Transverse colon (tissue), 4 donors: ENCODE results near the gene KTN1. TPM values are rescaled to one million over a fixed set of nuclear protein-coding genes. Genes with fewer than 3 reads are reported as not detected.

ENCODE experiments used
- DNase-seq: peaks from one replicate; pipeline ENCODE4 v3.0.0-alpha.2; 2019
- H3K27ac ChIP-seq, 4 donors: fragments of 200-600 bp; sonication (generic); 2 replicates each; pipeline ENCODE4 v1.5.1; 2016 to 2018; ENCODE audit warnings: inconsistent platforms in 4 of 4
- H3K27me3 ChIP-seq: fragments of 200-600 bp; sonication (generic); 2 replicates; pipeline ENCODE4 v1.5.1; 2017; ENCODE audit warnings: inconsistent platforms
- H3K36me3 ChIP-seq, 4 donors: fragments of 200-600 bp; sonication (generic); 2 replicates each; pipeline ENCODE4 v1.5.1; 2017 to 2019; ENCODE audit warnings: inconsistent platforms in 4 of 4
- H3K4me1 ChIP-seq, 4 donors: fragments of 200-600 bp; sonication (generic); 2 replicates each; pipeline ENCODE4 v1.5.1; 2017 to 2020; ENCODE audit warnings: inconsistent platforms in 4 of 4
- H3K4me3 ChIP-seq, 4 donors: fragments of 200-600 bp; sonication (generic); 1 replicate in 1 of 4; 2 replicates in 3 of 4; pipeline versions ENCODE4 v1.5.1 to v1.6.1; 2017 to 2019; ENCODE audit warnings: inconsistent platforms in 4 of 4
- H3K9me3 ChIP-seq, 2 donors: fragments of 200-600 bp; sonication (generic); 2 replicates each; pipeline ENCODE4 v1.5.1; 2017 to 2019; ENCODE audit warnings: inconsistent platforms in 2 of 2
- EP300 ChIP-seq: sonication (generic); formaldehyde crosslinking; IDR thresholded peaks from one replicate; pipeline ENCODE4 v1.6.1; 2017; ENCODE audit warnings: antibody characterized with exemption, low read depth
- POLR2A ChIP-seq: fragments of 450-650 bp; IDR thresholded peaks from one replicate; pipeline ENCODE4 v1.6.1; 2016; ENCODE audit warnings: antibody characterized with exemption, mild to moderate bottlenecking, moderate library complexity
- POLR2AphosphoS5 ChIP-seq, 3 donors: sonication (generic); formaldehyde crosslinking; IDR thresholded peaks; one replicate each; pipeline ENCODE4 v1.6.1; 2016; ENCODE audit warnings: antibody characterized with exemption in 3 of 3
- WGBS, 2 donors: methylation state at CpG; one replicate each; pipeline ENCODE4 v1.1.5; 2018; ENCODE audit warnings: low coverage in 1 of 2; 5-methylcytosine and 5-hydroxymethylcytosine counted together
- in situ Hi-C, 4 donors: fragments of 200-750 bp; cut with MboI; loops; one replicate each; pipeline versions ENCODE4 v1.15.0 to v1.15.1; 2017; ENCODE audit warnings: low sequenced_read_pairs in 3 of 4, low pct_ligation_motif_present in 1 of 4, low pct_unique_long_range_greater_than_20kb in 1 of 4
- intact Hi-C: fragments of 100-400 bp; cut with DNase I; formaldehyde crosslinking; loops from one replicate; pipeline ENCODE4 v1.15.1; 2023; ENCODE audit warnings: low total_unique reads
- total RNA-seq, 4 donors: library from RNA; depleted of rRNA; stranded (reverse); fragments of >200 nt; gene quantifications; one replicate each; pipeline ENCODE4 v1.1.0, GENCODE V29; 2016
- TF ChIP-seq, protein P1 (sequence below), 5 experiments: fragments of 200-600 bp in 3 of 5; fragments of 450-650 bp in 2 of 5; sonication (generic) in 3 of 5; IDR thresholded peaks; 1 replicate in 2 of 5; 2 replicates in 3 of 5; pipeline ENCODE4 v1.5.1; 2016 to 2017; ENCODE audit warnings: antibody characterized with exemption in 5 of 5, inconsistent platforms in 3 of 5, mild to moderate bottlenecking in 2 of 5, moderate library complexity in 1 of 5

The KTN1 gene
- total RNA-seq, 4 donors from 2014 or later = 101 to 279 (median 129) TPM

DNA sequence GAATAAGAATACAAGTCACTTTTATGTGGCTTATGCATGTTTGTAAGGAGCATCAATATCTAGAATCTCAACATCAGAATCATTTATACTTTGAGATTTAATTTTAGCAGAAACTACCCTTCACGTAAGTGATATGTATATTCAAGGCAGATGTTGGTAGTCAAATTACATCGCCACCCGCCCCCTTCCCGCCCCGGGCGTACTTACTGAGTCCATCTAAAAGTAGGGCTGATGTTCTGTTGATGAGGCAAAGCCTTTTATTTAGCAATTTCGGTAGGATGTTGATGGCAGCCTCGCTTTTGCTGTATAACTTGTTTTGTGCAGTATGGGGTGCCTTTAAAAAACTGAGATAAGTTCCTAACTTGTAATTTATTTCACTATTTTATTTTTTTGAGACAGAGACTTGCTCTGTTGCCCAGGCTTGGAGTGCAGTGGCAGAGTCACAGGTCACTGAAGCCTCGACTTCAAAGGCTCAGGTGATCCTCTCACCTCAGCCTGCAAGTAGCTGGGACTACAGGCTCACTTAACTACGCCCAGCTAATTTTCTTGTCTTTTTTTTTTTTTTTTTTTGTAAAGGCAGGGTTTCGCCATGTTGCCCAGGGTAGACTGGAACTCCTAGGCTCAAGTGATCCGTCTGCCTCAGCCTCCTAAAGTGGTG lies 30.8 kb downstream of the KTN1 start:
- no peaks in the 10 kb centered on the region for H3K27me3 ChIP-seq
- TF ChIP-seq EP300 (no peak), POLR2AphosphoS5 (IDR thresholded peaks at IDR 0.05) (no peak), POLR2A (no peak)
- TF ChIP-seq, protein P1, sequence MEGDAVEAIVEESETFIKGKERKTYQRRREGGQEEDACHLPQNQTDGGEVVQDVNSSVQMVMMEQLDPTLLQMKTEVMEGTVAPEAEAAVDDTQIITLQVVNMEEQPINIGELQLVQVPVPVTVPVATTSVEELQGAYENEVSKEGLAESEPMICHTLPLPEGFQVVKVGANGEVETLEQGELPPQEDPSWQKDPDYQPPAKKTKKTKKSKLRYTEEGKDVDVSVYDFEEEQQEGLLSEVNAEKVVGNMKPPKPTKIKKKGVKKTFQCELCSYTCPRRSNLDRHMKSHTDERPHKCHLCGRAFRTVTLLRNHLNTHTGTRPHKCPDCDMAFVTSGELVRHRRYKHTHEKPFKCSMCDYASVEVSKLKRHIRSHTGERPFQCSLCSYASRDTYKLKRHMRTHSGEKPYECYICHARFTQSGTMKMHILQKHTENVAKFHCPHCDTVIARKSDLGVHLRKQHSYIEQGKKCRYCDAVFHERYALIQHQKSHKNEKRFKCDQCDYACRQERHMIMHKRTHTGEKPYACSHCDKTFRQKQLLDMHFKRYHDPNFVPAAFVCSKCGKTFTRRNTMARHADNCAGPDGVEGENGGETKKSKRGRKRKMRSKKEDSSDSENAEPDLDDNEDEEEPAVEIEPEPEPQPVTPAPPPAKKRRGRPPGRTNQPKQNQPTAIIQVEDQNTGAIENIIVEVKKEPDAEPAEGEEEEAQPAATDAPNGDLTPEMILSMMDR (IDR thresholded peaks at IDR 0.05) = no peak
- intact Hi-C loops (no loop called here), in situ Hi-C loops (no loop called here)
- H3K9me3 ChIP-seq = no peaks in the 10 kb centered on the region
- H3K36me3 ChIP-seq = peaks cover 0 to under 1% (median 0%) of the 10 kb centered on the region in 4 donors
- peaks cover 0 to 35% (median 7%) of the 10 kb centered on the region in 4 donors for H3K4me1 ChIP-seq
- WGBS, 2 donors = 84 to 93% methylated on average over 12 of the region's 12 CpGs
- H3K27ac ChIP-seq = no peak overlapping the region
- DNase-seq = no peak
- no peak overlapping the region for H3K4me3 ChIP-seq

DNA sequence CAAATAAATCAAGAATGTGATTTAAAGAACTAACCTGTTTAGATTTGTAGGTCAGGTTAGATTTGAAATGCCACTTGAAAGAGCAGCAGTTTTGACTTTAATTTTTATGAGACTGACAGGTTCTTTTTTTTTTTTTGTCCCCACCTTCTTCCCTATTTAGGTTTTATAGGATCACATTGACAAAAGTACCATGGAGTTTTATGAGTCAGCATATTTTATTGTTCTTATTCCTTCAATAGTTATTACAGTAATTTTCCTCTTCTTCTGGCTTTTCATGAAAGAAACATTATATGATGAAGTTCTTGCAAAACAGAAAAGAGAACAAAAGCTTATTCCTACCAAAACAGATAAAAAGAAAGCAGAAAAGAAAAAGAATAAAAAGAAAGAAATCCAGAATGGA lies 31.9 kb downstream of the KTN1 start:
- in situ Hi-C loops = no loop called here
- no peak overlapping the region for H3K27ac ChIP-seq

DNA sequence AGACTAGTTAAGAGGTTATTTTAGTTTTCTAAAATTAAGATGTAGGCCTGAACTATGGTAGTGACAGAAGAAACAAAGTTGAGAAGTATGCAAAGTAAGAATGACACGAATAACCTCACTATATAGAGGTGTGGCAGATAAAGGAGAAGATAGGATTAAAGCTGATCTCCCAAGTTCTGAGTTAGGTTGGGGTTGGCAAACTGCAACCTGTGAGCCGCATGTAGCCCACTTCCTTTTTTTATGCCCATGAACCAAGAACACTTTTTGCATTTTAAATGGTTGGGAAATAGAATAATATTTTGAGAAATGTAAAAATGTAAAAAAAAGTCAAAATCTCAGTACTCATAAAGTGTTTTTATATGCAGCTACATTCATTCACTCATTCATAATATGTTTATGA lies 34.3 kb downstream of the KTN1 start:
- TF ChIP-seq POLR2AphosphoS5 (IDR thresholded peaks at IDR 0.05) (no peak), POLR2A (no peak), EP300 (no peak)
- TF ChIP-seq, protein P1 (IDR thresholded peaks at IDR 0.05) = no peak
- intact Hi-C loops (no loop called here), in situ Hi-C loops (no loop called here)

More for the DNA sequence above, 31.9 kb downstream of the KTN1 start:
- TF ChIP-seq EP300 = no peak
- TF ChIP-seq POLR2AphosphoS5 (IDR thresholded peaks at IDR 0.05) = no peak
- no peak for TF ChIP-seq POLR2A
- TF ChIP-seq, protein P1 (IDR thresholded peaks at IDR 0.05) = no peak
- Histone ChIP-seq H3K9me3 (no peaks in the 10 kb centered on the region), H3K4me3 (no peak overlapping the region), H3K36me3 (peaks cover 0 to 9% (median 2%) of the 10 kb centered on the region in 4 donors), H3K27me3 (no peaks in the 10 kb centered on the region), H3K4me1 (peaks cover 0 to 29% (median 6%) of the 10 kb centered on the region in 4 donors)
- intact Hi-C loops = no loop called here
- no peak for DNase-seq

DNA sequence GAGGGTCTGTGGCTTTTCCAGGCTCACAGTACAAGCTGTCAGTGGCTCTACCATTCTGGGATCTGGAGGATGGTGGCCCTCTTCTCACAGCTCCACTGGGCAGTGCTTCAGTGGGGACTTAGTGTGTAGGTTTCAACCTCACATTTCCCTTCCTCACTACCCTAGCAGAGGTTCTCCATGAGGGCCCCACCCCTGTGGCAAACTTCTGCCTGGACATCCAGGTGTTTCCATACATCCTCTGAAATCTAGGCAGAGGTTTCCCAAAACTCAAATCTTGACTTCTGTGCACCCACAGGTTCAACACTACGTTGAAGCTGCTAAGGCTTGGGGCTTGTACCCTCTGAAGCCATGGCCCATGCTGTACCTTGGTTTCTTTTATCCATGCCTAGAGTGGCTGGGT lies 40.3 kb downstream of the KTN1 start:
- H3K4me1 ChIP-seq = no peaks in the 10 kb centered on the region
- no peaks in the 10 kb centered on the region for H3K9me3 ChIP-seq
- no peak for DNase-seq
- no peak for TF ChIP-seq POLR2AphosphoS5 (IDR thresholded peaks at IDR 0.05)
- TF ChIP-seq POLR2A = no peak
- TF ChIP-seq EP300 = no peak
- TF ChIP-seq, protein P1 (IDR thresholded peaks at IDR 0.05) = no peak
- peaks cover 0 to 77% (median 31%) of the 10 kb centered on the region in 4 donors for H3K36me3 ChIP-seq
- H3K4me3 ChIP-seq = no peak overlapping the region
- in situ Hi-C loops (no loop called here), intact Hi-C loops (no loop called here)
- H3K27me3 ChIP-seq = no peaks in the 10 kb centered on the region
- H3K27ac ChIP-seq = no peak overlapping the region
- WGBS, 2 donors = 100% methylated on average over 1 of the region's 1 CpG

More for the DNA sequence above, 34.3 kb downstream of the KTN1 start:
- Histone ChIP-seq H3K4me1 (peaks cover 0 to 24% (median under 1%) of the 10 kb centered on the region in 4 donors), H3K9me3 (no peaks in the 10 kb centered on the region), H3K4me3 (no peak overlapping the region), H3K36me3 (peaks cover 0 to 32% (median 14%) of the 10 kb centered on the region in 4 donors), H3K27me3 (no peaks in the 10 kb centered on the region), H3K27ac (no peak overlapping the region)
- no peak for DNase-seq
- WGBS, 2 donors = 83 to 89% methylated on average over 2 of the region's 2 CpGs
